SU-DHL-6 (cell line): ENCODE data around the gene MORN5.

ENCODE experiments used
- H2AFZ ChIP-seq: fragments of 200-600 bp; sonication (generic); 2 replicates; pipeline ENCODE4 v1.6.1; 2014; ENCODE audit warnings: low read depth, mild to moderate bottlenecking, moderate library complexity, mixed read lengths, antibody characterized with exemption, low read length; ENCODE audit not compliant: severe bottlenecking
- H3F3A ChIP-seq: fragments of 200-600 bp; shearing (Covaris generic); 2 replicates; pipeline ENCODE4 v1.6.0; 2016; ENCODE audit warnings: antibody characterized with exemption, mild to moderate bottlenecking; ENCODE audit not compliant: insufficient read depth
- H3K27ac ChIP-seq: fragments of 200-600 bp; sonication (generic); 2 replicates; pipeline ENCODE4 v1.5.1; 2016; ENCODE audit warnings: low read depth, mild to moderate bottlenecking, low read length, moderate library complexity, mixed read lengths
- H3K27me3 ChIP-seq: fragments of 200-600 bp; sonication (generic), shearing (Covaris generic); 2 replicates; pipeline ENCODE4 v1.6.0; 2014; ENCODE audit warnings: mild to moderate bottlenecking, low read length
- H3K36me3 ChIP-seq: fragments of 200-600 bp; sonication (generic); 2 replicates; pipeline ENCODE4 v1.6.1; 2014; ENCODE audit warnings: mild to moderate bottlenecking, low read length, mixed read lengths
- H3K4me2 ChIP-seq: fragments of 300-600, 200-600 bp; shearing (Covaris generic), sonication (generic); 2 replicates; pipeline ENCODE4 v1.6.0; 2014; ENCODE audit warnings: low read length, low read depth, mild to moderate bottlenecking; ENCODE audit not compliant: poor library complexity, severe bottlenecking
- H3K4me3 ChIP-seq: fragments of 200-600 bp; sonication (generic); 2 replicates; pipeline ENCODE4 v1.5.1; 2014; ENCODE audit warnings: antibody characterized with exemption, low read length, mild to moderate bottlenecking, mixed read lengths; ENCODE audit not compliant: insufficient read depth, poor library complexity, severe bottlenecking
- H3K79me2 ChIP-seq: fragments of 200-600 bp; sonication (generic); 2 replicates; pipeline ENCODE4 v1.6.1; 2014; ENCODE audit warnings: mild to moderate bottlenecking, low read length, moderate library complexity; ENCODE audit not compliant: insufficient read depth
- H3K9ac ChIP-seq: fragments of 200-600 bp; sonication (generic); 2 replicates; pipeline ENCODE4 v1.7.0; 2014; ENCODE audit warnings: mild to moderate bottlenecking, low read length
- H3K9me2 ChIP-seq: fragments of 200-600 bp; sonication (generic); replicated peaks from 2 replicates; pipeline ENCODE4 v1.6.1; 2014; ENCODE audit warnings: low read length; ENCODE audit not compliant: insufficient read depth
- H3K9me3 ChIP-seq: fragments of 200-600 bp; sonication (generic); 2 replicates; pipeline ENCODE4 v1.6.1; 2014; ENCODE audit warnings: low read length, mixed read lengths; ENCODE audit not compliant: insufficient read depth
- H4K20me1 ChIP-seq: fragments of 200-600 bp; sonication (generic); 2 replicates; pipeline ENCODE4 v1.6.1; 2014; ENCODE audit warnings: low read depth, mild to moderate bottlenecking, antibody characterized with exemption, low read length, moderate library complexity, mixed read lengths
- CTCF ChIP-seq: fragments of 200-600 bp; sonication (generic); IDR thresholded peaks from one replicate; pipeline ENCODE4 v1.5.1; 2017; ENCODE audit warnings: antibody characterized with exemption, mild to moderate bottlenecking, low read length, moderate library complexity; ENCODE audit not compliant: insufficient read depth, poor library complexity, severe bottlenecking
- EZH2phosphoT487 ChIP-seq: fragments of 200-600 bp; sonication (generic), shearing (Covaris generic); conservative IDR thresholded peaks from 2 replicates; pipeline ENCODE4 v1.6.1; 2018; ENCODE audit warnings: mild to moderate bottlenecking, antibody characterized with exemption, low read length, moderate library complexity, mixed read lengths

MORN5 gene

DNA sequence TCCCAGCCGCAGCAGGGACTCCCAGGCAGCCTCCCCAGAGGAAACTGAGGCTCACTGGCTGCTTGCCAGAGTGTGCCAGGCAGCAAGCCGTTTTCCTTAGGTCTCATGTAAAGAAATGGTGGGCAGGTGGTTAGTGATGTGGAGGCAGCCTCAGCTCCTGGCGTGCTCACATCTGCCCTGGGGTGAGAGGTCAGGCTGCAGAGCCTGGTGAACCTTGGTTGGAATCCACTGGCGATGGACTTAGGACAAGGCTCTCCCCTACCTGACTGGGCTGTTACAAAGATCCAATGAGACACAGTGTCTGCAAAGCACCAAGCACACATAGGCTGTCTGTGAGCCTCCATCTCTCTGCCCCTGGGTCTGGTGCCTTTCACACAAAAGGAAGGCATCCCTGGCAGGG, 38.2 kb downstream of the MORN5 start:
- no peak overlapping the region for H2AFZ ChIP-seq
- H3K27me3 ChIP-seq = no peaks in the 10 kb centered on the region
- no peaks in the 10 kb centered on the region for H3K36me3 ChIP-seq
- no peak overlapping the region for H3K4me2 ChIP-seq
- H3K9me3 ChIP-seq = no peaks in the 10 kb centered on the region
- no peaks in the 10 kb centered on the region for H3K9me2 ChIP-seq
- H3K9ac ChIP-seq = no peak overlapping the region
- no peaks in the 10 kb centered on the region for H4K20me1 ChIP-seq
- H3K79me2 ChIP-seq = no peaks in the 10 kb centered on the region
- TF ChIP-seq CTCF = no peak
- no peak for TF ChIP-seq EZH2phosphoT487
- no peak overlapping the region for H3K4me3 ChIP-seq
- H3F3A ChIP-seq = no peaks in the 10 kb centered on the region
- no peak overlapping the region for H3K27ac ChIP-seq

- H3K9me2 ChIP-seq = no peaks in the 10 kb centered on the region
- H3K79me2 ChIP-seq = no peaks in the 10 kb centered on the region
- no peaks in the 10 kb centered on the region for H3K9me3 ChIP-seq
- no peak overlapping the region for H2AFZ ChIP-seq
- H3K4me2 ChIP-seq = no peak overlapping the region
- TF ChIP-seq CTCF (no peak), EZH2phosphoT487 (no peak)
- no peak overlapping the region for H3K9ac ChIP-seq
- H3K27me3 ChIP-seq = no peaks in the 10 kb centered on the region
- H3K4me3 ChIP-seq = no peak overlapping the region
- no peaks in the 10 kb centered on the region for H3K36me3 ChIP-seq
- no peaks in the 10 kb centered on the region for H3F3A ChIP-seq
- no peaks in the 10 kb centered on the region for H4K20me1 ChIP-seq
- no peak overlapping the region for H3K27ac ChIP-seq
Observed at GRCh38 chr9:122200960-122201595, 41.4 kb downstream of the MORN5 start.

GRCh38 chr9:122201641-122202040, 41.9 kb downstream of the MORN5 start:
- Histone ChIP-seq H3K27me3 (no peaks in the 10 kb centered on the region), H3K9ac (no peak overlapping the region), H3K4me3 (no peak overlapping the region), H3K36me3 (no peaks in the 10 kb centered on the region), H3K79me2 (no peaks in the 10 kb centered on the region), H3K4me2 (no peak overlapping the region), H3K9me2 (no peaks in the 10 kb centered on the region), H3K27ac (no peak overlapping the region), H2AFZ (no peak overlapping the region), H4K20me1 (no peaks in the 10 kb centered on the region), H3F3A (no peaks in the 10 kb centered on the region), H3K9me3 (no peaks in the 10 kb centered on the region)
- no peak for TF ChIP-seq CTCF
- no peak for TF ChIP-seq EZH2phosphoT487
